ENCODE measurements around the gene MFSD2B. TPM values are rescaled to one million over a fixed set of nuclear protein-coding genes. Genes with fewer than 3 reads are reported as not detected.
"Not testable (repeated sequence)": the region's sequence is repeated elsewhere in the genome, so short reads cannot be mapped to it uniquely, and the experiment has no call there.

MFSD2B gene
- total RNA-seq, 4 donors from 2014 or later = 0.16 TPM; not detected in 3

GRCh38 chr2:24012521-24013188, 2.8 kb downstream of the MFSD2B start:
- WGBS, 2 donors (ENCODE audit: low coverage in 1 of 2) = 66 to 100% methylated on average over 2 to 9 of the region's 9 CpGs
- DNase-seq = no peak
- peaks cover 46% of the 10 kb centered on the region for H3K27me3 ChIP-seq
- in situ Hi-C loops (cut with MboI; ENCODE audit: low pct_ligation_motif_present in 1 of 4, low pct_unique_long_range_greater_than_20kb in 1 of 4, low sequenced_read_pairs in 3 of 4) (no loop called here), intact Hi-C loops (cut with DNase I; ENCODE audit: low total_unique reads) (no loop called here)
- H3K27ac ChIP-seq = no peak overlapping the region
- H3K4me3 ChIP-seq = no peak overlapping the region
- TF ChIP-seq POLR2A (IDR thresholded peaks at IDR 0.05) (no peak), EP300 (IDR thresholded peaks at IDR 0.05; ENCODE audit: low read depth) (no peak), CTCF (IDR thresholded peaks at IDR 0.05) (no peak), POLR2AphosphoS5 (IDR thresholded peaks at IDR 0.05) (no peak)
- H3K9me3 ChIP-seq = no peaks in the 10 kb centered on the region
- peaks cover 0 to 13% (median 11%) of the 10 kb centered on the region in 4 donors for H3K4me1 ChIP-seq
- H3K36me3 ChIP-seq = no peaks in the 10 kb centered on the region

GRCh38 chr2:24014902-24015301, 5.0 kb downstream of the MFSD2B start:
- in situ Hi-C loops (cut with MboI; ENCODE audit: low pct_ligation_motif_present in 1 of 4, low pct_unique_long_range_greater_than_20kb in 1 of 4, low sequenced_read_pairs in 3 of 4) = not testable (repeated sequence)

GRCh38 chr2:24015562-24016375, 5.9 kb downstream of the MFSD2B start:
- WGBS, 2 donors (ENCODE audit: low coverage in 1 of 2) = 80 to 93% methylated on average over 6 to 10 of the region's 11 CpGs
- intact Hi-C loops (cut with DNase I; ENCODE audit: low total_unique reads) = no loop called here

More at GRCh38 chr2:24014902-24015301, 5.0 kb downstream of the MFSD2B start:
- H3K4me3 ChIP-seq; H3K9me3 ChIP-seq; H3K4me1 ChIP-seq; H3K27ac ChIP-seq; intact Hi-C loops (cut with DNase I; ENCODE audit: low total_unique reads); DNase-seq; H3K36me3 ChIP-seq: not testable (repeated sequence)
- 78 to 92% methylated on average over 6 of the region's 6 CpGs for WGBS, 2 donors (ENCODE audit: low coverage in 1 of 2)
- peaks cover 29% of the 10 kb centered on the region for H3K27me3 ChIP-seq

GRCh38 chr2:24016376-24016761, 6.5 kb downstream of the MFSD2B start:
- no peak overlapping the region for H3K27ac ChIP-seq

More at GRCh38 chr2:24015562-24016375, 5.9 kb downstream of the MFSD2B start:
- H3K27me3 ChIP-seq = peaks cover 20% of the 10 kb centered on the region
- H3K4me1 ChIP-seq = no peaks in the 10 kb centered on the region
- H3K4me3 ChIP-seq = no peak overlapping the region
- TF ChIP-seq CTCF (IDR thresholded peaks at IDR 0.05) = no peak
- TF ChIP-seq POLR2A (IDR thresholded peaks at IDR 0.05) = no peak
- TF ChIP-seq POLR2AphosphoS5 (IDR thresholded peaks at IDR 0.05) = no peak
- TF ChIP-seq EP300 (IDR thresholded peaks at IDR 0.05; ENCODE audit: low read depth) = no peak
- no peaks in the 10 kb centered on the region for H3K9me3 ChIP-seq
- no peak overlapping the region for H3K27ac ChIP-seq
- no peak for DNase-seq
- no peaks in the 10 kb centered on the region for H3K36me3 ChIP-seq
- in situ Hi-C loops (cut with MboI; ENCODE audit: low pct_ligation_motif_present in 1 of 4, low pct_unique_long_range_greater_than_20kb in 1 of 4, low sequenced_read_pairs in 3 of 4) = no loop called here

More at GRCh38 chr2:24016376-24016761, 6.5 kb downstream of the MFSD2B start:
- TF ChIP-seq EP300 (IDR thresholded peaks at IDR 0.05; ENCODE audit: low read depth) = no peak
- TF ChIP-seq POLR2A (IDR thresholded peaks at IDR 0.05) = no peak
- no peak for TF ChIP-seq POLR2AphosphoS5 (IDR thresholded peaks at IDR 0.05)
- no peak for TF ChIP-seq CTCF (IDR thresholded peaks at IDR 0.05)
- Histone ChIP-seq H3K4me3 (no peak overlapping the region), H3K9me3 (no peaks in the 10 kb centered on the region), H3K4me1 (no peaks in the 10 kb centered on the region), H3K27me3 (peaks cover 14% of the 10 kb centered on the region), H3K36me3 (no peaks in the 10 kb centered on the region)
- WGBS, 2 donors (ENCODE audit: low coverage in 1 of 2) = 80 to 82% methylated on average over 1 to 9 of the region's 9 CpGs
- no peak for DNase-seq
- in situ Hi-C loops (cut with MboI; ENCODE audit: low pct_ligation_motif_present in 1 of 4, low pct_unique_long_range_greater_than_20kb in 1 of 4, low sequenced_read_pairs in 3 of 4) (no loop called here), intact Hi-C loops (cut with DNase I; ENCODE audit: low total_unique reads) (no loop called here)

Data from transverse colon (tissue), 4 donors.